HL-60 (cell line): ENCODE measurements around the gene LIPC.

Experiments
- DNase-seq, 2 experiments: peaks; one replicate each; pipeline ENCODE4 v3.0.0-alpha.2; 2010 to 2020; ENCODE audit warnings: low read depth in 1 of 2, low spot score in 1 of 2
- H3K27ac ChIP-seq: fragments of 250-450 bp; sonication (Bioruptor Pico); replicated peaks from 2 replicates; pipeline ENCODE4 v1.5.1; 2020; ENCODE audit warnings: mild to moderate bottlenecking, moderate library complexity
- H3K27me3 ChIP-seq: fragments of 250-450 bp; sonication (Bioruptor Pico); 2 replicates; pipeline ENCODE4 v1.5.1; 2021; ENCODE audit warnings: mild to moderate bottlenecking, moderate library complexity; ENCODE audit not compliant: insufficient read depth, poor library complexity, severe bottlenecking
- H3K4me3 ChIP-seq: replicated peaks from 2 replicates; pipeline ENCODE4 v1.5.1; 2011; ENCODE audit warnings: mild to moderate bottlenecking, control low read depth, low read length; ENCODE audit not compliant: insufficient read depth
- GABPA ChIP-seq: IDR thresholded peaks from 2 replicates; pipeline ENCODE4 v1.6.1; 2012; ENCODE audit warnings: low read depth
- POLR2AphosphoS5 ChIP-seq: IDR thresholded peaks from 2 replicates; pipeline ENCODE4 v1.6.1; 2012; ENCODE audit warnings: low read depth
- SPI1 ChIP-seq: IDR thresholded peaks from 2 replicates; pipeline ENCODE4 v1.6.1; 2012; ENCODE audit warnings: low read depth, mild to moderate bottlenecking, borderline replicate concordance
- TF ChIP-seq, protein P1 (sequence below): IDR thresholded peaks from 2 replicates; pipeline ENCODE4 v1.6.1; 2012; ENCODE audit warnings: low read depth; ENCODE audit not compliant: insufficient replicate concordance
- TF ChIP-seq, protein P2 (sequence below): IDR thresholded peaks from one replicate; pipeline ENCODE4 v1.5.1; 2011; ENCODE audit warnings: low read length, control low read depth, inconsistent platforms; ENCODE audit not compliant: insufficient read depth

The LIPC gene

DNA sequence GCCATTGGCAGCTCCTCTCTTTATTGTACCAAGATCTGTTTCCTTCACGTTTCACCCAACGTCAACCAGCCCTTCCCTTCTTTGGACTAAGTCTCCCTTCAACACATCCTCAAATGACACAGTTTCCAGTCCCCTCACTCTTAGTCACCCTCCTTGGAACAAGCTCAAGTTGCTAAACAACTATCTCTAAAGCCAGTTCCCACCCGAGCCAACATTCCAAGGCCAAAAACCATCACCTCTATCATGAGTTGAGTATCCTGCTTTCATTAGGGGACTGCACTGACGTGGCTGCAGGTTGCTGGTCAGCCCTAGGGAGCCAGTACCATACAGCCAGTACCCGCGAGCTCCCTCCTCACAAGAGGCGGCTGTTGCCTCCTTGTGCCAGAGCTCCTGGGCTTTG is 73.8 kb downstream of the LIPC start:
- DNase-seq, result no peak
- H3K27ac ChIP-seq, result no peak overlapping the region
- TF ChIP-seq, protein P1, sequence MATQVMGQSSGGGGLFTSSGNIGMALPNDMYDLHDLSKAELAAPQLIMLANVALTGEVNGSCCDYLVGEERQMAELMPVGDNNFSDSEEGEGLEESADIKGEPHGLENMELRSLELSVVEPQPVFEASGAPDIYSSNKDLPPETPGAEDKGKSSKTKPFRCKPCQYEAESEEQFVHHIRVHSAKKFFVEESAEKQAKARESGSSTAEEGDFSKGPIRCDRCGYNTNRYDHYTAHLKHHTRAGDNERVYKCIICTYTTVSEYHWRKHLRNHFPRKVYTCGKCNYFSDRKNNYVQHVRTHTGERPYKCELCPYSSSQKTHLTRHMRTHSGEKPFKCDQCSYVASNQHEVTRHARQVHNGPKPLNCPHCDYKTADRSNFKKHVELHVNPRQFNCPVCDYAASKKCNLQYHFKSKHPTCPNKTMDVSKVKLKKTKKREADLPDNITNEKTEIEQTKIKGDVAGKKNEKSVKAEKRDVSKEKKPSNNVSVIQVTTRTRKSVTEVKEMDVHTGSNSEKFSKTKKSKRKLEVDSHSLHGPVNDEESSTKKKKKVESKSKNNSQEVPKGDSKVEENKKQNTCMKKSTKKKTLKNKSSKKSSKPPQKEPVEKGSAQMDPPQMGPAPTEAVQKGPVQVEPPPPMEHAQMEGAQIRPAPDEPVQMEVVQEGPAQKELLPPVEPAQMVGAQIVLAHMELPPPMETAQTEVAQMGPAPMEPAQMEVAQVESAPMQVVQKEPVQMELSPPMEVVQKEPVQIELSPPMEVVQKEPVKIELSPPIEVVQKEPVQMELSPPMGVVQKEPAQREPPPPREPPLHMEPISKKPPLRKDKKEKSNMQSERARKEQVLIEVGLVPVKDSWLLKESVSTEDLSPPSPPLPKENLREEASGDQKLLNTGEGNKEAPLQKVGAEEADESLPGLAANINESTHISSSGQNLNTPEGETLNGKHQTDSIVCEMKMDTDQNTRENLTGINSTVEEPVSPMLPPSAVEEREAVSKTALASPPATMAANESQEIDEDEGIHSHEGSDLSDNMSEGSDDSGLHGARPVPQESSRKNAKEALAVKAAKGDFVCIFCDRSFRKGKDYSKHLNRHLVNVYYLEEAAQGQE, result no peak
- TF ChIP-seq GABPA (no peak), SPI1 (no peak), POLR2AphosphoS5 (no peak)
- TF ChIP-seq, protein P2, sequence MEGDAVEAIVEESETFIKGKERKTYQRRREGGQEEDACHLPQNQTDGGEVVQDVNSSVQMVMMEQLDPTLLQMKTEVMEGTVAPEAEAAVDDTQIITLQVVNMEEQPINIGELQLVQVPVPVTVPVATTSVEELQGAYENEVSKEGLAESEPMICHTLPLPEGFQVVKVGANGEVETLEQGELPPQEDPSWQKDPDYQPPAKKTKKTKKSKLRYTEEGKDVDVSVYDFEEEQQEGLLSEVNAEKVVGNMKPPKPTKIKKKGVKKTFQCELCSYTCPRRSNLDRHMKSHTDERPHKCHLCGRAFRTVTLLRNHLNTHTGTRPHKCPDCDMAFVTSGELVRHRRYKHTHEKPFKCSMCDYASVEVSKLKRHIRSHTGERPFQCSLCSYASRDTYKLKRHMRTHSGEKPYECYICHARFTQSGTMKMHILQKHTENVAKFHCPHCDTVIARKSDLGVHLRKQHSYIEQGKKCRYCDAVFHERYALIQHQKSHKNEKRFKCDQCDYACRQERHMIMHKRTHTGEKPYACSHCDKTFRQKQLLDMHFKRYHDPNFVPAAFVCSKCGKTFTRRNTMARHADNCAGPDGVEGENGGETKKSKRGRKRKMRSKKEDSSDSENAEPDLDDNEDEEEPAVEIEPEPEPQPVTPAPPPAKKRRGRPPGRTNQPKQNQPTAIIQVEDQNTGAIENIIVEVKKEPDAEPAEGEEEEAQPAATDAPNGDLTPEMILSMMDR, result no peak

GRCh38 chr15:58506064-58506490 is 74.3 kb downstream of the LIPC start:
- no peak for DNase-seq
- H3K4me3 ChIP-seq, result no peak overlapping the region
- TF ChIP-seq, protein P1, result no peak
- TF ChIP-seq POLR2AphosphoS5 (no peak), SPI1 (no peak), GABPA (no peak)
- TF ChIP-seq, protein P2, result no peak
- peak overlapping the region; percentile 47 for H3K27ac ChIP-seq
- H3K27me3 ChIP-seq, result no peaks in the 10 kb centered on the region

More for the DNA sequence above, 73.8 kb downstream of the LIPC start:
- H3K27me3 ChIP-seq, result no peaks in the 10 kb centered on the region
- no peak overlapping the region for H3K4me3 ChIP-seq

DNA sequence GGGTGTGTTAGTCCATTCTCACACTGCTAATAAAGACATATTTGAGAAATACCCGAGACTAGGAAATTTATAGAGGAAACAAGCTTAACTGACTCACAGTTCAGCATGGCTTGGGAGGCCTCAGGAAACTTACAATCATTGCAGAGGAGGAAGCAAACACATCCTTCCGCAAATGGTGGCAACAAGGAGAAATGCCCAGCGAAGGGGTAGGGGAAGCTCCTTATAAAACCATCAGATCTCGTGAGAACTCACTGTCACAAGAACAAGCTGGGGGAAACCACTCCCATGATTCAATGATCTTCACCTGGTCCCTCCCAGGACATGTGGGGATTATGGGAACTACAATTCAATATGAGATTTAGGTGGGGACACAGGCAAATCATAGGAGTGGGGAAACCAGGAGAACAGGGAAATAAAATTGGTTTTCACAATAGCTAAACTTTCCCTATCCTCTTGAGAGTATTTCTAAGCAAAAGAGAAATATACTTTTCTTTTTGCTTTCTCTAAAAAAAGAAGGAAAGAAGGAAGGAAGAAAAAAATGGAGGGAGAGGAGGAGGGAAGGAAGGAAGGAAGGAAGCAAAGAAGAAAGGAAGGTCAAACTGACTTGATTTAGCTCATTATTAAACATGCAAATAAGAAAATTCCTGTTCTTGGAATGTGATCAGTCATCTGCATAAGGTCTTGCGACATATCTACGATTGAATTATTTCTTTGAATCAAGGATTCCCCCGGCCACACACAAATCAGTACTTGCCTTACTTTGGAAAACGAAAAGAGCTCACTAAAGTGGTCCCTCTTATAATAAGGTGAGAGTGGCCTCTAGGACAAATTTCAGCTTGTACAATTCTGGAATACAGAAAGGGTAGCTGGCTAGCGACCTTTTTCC is 75.2 kb downstream of the LIPC start:
- peak; percentile 57 to 78 for DNase-seq
- peak overlapping the region; percentile 47 for H3K27ac ChIP-seq
- H3K4me3 ChIP-seq, result no peak overlapping the region
- H3K27me3 ChIP-seq, result no peaks in the 10 kb centered on the region
- TF ChIP-seq, protein P1, result no peak
